VCaP (cell line): ENCODE measurements around the gene PDE11A.

ENCODE experiments used
- H3K27ac ChIP-seq: fragments of 450-650 bp; 2 replicates; pipeline ENCODE4 v1.5.1; 2017
- CTCF ChIP-seq: fragments of 450-650 bp; conservative IDR thresholded peaks from 2 replicates; pipeline ENCODE4 v1.5.1; 2017; ENCODE audit warnings: mild to moderate bottlenecking, moderate library complexity

The PDE11A gene

DNA sequence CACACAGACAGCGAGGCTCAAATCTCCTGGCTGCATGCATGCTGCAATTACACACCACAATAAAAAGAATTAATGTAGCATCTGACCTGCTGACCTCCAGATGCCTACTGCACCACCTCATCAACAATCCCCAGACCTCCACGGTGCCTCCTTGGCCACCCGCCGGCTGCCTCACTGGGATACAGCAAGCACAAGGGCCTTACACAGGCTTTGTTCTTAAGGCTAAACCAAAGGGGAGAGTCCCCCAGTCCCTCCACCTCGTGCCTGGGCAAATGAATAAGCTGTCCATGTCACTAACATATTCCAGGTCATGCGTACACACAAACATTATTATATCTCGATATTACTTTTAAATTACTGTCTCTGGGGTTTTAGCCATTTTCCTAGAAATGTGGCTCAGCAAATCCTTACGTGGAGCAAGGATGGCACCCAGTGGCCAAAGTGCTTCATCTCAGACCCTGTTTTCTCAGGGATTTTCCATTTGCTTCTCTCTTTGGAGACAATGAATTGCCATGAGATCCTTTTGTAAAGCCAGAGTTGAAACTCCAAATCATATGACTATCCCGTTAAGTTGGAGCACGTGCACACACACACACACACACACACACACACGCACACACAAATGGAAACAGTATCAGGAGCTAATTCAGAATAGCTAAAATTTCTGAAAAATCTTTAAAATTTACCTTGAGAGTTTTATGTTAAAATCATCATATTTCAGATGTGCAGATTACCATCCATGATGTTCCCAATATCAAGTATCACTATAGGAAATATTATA is 313.8 kb downstream of the PDE11A start:
- TF ChIP-seq CTCF: peak; percentile 71
- peak overlapping the region; percentile 15; the same call in 1 of the 2 replicates for H3K27ac ChIP-seq

GRCh38 chr2:177756336-177756735 is 316.2 kb downstream of the PDE11A start:
- TF ChIP-seq CTCF: no peak
- no peak overlapping the region for H3K27ac ChIP-seq

- no peak overlapping the region for H3K27ac ChIP-seq
- TF ChIP-seq CTCF: no peak
Measured at GRCh38 chr2:177754492-177754873, 318.1 kb downstream of the PDE11A start.

GRCh38 chr2:177753682-177754491 is 318.7 kb downstream of the PDE11A start:
- TF ChIP-seq CTCF: no peak
- no peak overlapping the region for H3K27ac ChIP-seq

- TF ChIP-seq CTCF: no peak
- H3K27ac ChIP-seq: no peak overlapping the region
Measured at GRCh38 chr2:177748360-177748759, 324.2 kb downstream of the PDE11A start.

GRCh38 chr2:177747384-177747783 is 325.2 kb downstream of the PDE11A start:
- no peak for TF ChIP-seq CTCF
- H3K27ac ChIP-seq: no peak overlapping the region

DNA sequence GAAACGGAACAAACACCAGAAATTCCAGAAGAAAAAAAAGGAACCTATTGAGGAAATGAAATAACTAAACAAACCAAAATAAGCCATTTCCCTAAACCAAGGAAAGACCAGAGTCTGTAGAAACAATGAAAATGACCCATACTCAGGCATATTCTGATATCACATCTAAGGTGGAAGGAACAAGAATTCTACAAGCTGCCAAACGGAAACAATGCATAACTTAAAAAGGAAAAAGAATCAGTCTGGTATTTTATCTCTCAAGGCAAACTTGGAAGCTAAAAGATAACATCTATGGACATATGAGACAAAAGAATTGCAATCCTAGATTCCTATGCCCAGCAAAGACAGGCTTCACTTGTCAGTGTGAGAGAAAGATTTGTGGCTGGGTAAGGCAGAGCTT is 326.2 kb downstream of the PDE11A start:
- no peak for TF ChIP-seq CTCF
- H3K27ac ChIP-seq: no peak overlapping the region
